Measurements from ENCODE around the gene DIS3L2.

DNA sequence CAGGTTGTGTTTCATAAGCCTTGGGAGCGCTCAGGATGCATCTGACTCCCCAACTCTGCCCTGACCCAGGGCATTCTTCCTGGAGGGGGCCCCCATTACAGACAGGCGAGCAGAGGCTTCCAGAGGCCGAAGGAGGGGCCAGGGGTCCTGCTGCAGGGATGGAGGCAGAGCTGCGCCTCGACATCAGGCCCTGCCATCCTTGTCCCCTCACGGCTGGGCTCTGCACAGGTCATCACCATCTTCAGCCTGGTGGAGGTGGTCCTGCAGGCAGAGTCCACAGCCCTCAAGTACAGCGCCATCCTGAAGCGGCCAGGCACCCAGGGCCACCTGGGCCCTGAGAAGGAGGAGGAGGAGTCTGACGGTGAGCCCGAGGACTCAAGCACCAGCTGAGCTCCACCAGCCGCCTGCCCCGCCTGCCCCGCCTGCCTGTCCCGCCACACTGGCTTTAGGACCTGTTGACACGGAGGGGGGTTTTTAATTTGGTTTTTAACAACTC is 374.8 kb downstream of the DIS3L2 start:
- TF ChIP-seq POLR2A (IDR thresholded peaks at IDR 0.05) = no peak
- TF ChIP-seq, protein P1, sequence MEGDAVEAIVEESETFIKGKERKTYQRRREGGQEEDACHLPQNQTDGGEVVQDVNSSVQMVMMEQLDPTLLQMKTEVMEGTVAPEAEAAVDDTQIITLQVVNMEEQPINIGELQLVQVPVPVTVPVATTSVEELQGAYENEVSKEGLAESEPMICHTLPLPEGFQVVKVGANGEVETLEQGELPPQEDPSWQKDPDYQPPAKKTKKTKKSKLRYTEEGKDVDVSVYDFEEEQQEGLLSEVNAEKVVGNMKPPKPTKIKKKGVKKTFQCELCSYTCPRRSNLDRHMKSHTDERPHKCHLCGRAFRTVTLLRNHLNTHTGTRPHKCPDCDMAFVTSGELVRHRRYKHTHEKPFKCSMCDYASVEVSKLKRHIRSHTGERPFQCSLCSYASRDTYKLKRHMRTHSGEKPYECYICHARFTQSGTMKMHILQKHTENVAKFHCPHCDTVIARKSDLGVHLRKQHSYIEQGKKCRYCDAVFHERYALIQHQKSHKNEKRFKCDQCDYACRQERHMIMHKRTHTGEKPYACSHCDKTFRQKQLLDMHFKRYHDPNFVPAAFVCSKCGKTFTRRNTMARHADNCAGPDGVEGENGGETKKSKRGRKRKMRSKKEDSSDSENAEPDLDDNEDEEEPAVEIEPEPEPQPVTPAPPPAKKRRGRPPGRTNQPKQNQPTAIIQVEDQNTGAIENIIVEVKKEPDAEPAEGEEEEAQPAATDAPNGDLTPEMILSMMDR (IDR thresholded peaks at IDR 0.05) = no peak
